ENCODE results near the gene FFAR4. TPM values are rescaled to one million over a fixed set of nuclear protein-coding genes. Genes with fewer than 3 reads are reported as not detected.

The FFAR4 gene
- polyA plus RNA-seq, 3 donors = 0.97 to 1.2 (median 1.1) TPM

DNA sequence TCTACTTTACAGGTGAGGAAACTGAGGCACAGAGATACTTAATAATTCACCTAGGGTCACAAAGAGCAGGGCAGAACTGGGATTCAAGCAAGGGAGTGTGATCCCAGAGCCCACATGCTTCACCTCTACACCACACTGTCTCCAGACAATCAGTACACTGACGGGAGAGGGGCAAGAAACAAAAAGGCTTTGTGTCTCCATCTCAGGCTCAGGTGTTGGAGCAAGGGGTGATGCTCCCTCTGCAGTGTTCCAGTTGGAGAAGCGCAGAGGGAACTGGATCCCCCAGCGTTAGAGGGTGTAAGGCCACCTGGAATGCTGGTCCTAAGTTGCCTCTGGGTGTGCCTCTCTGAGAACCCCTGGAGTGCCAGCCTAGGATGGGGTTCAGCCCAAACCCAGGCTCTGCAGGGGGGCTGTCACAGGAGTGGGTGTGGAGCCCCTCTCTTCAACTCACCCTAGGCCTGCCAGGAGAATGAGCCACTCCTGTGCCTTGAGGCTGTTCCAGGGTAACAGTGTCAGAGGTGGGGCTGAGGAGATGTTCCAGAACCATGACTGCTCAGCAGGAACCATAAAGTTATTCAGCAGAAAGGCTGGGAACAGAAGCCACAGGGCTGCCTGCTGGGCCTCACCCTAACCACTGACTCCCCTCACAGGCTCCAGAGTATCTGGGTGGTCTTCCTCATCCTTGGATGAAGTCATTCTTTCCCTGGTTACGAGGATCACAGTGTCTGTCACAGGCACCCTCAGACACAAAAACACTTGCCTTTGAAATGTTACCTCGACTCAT, 29.1 kb downstream of the FFAR4 start:
- Histone ChIP-seq H4K20me1 (ENCODE audit: insufficient read depth, low read length) (no peaks in the 10 kb centered on the region), H3K9me3 (replicated peaks in 1 of 2; ENCODE audit: control insufficient read depth in 1 of 2, insufficient read depth in 1 of 2, low read length in 2 of 2) (no peaks in the 10 kb centered on the region), H3K9ac (ENCODE audit: insufficient read depth, low read length, poor library complexity, severe bottlenecking) (no peak overlapping the region), H3K79me2 (ENCODE audit: insufficient read depth, low read length) (no peaks in the 10 kb centered on the region), H3K4me2 (replicated peaks; ENCODE audit: extremely low read depth, low read length, poor library complexity, severe bottlenecking) (no peak overlapping the region), H3K27me3 (ENCODE audit: control insufficient read depth in 2 of 2, insufficient read depth in 2 of 2, low read length in 2 of 2) (peaks cover 4 to 14% of the 10 kb centered on the region in 2 donors), H3K27ac (ENCODE audit: low read depth in 1 of 2, low read length in 2 of 2) (no peak overlapping the region), H3K4me3 (replicated peaks in 1 of 3; ENCODE audit: low read depth in 2 of 3, low read length in 3 of 3) (no peak overlapping the region), H3K4me1 (ENCODE audit: control insufficient read depth in 1 of 2, insufficient read depth in 2 of 2, low read length in 2 of 2) (peaks cover 3 to 13% of the 10 kb centered on the region in 2 donors), H2AFZ (ENCODE audit: insufficient read depth, low read depth, low read length, poor library complexity, severe bottlenecking) (no peak overlapping the region), H3K36me3 (replicated peaks in 1 of 2; ENCODE audit: control insufficient read depth in 1 of 2, insufficient read depth in 2 of 2, low read length in 2 of 2) (no peaks in the 10 kb centered on the region)
- peaks cover 0 to 2% of the 10 kb centered on the region in 2 donors for H3K36me3 Mint-ChIP-seq
- no peak overlapping the region for H3K4me3 Mint-ChIP-seq
- WGBS (ENCODE audit: insufficient coverage) = 64% methylated on average over 3 of the region's 5 CpGs
- peaks cover 15 to 17% (median 15%) of the 10 kb centered on the region in 3 donors for H3K27me3 Mint-ChIP-seq (ENCODE audit: low read depth in 3 of 3)
- H3K9me3 Mint-ChIP-seq = peaks cover 0 to 5% (median 0%) of the 10 kb centered on the region in 7 donors
- H3K4me1 Mint-ChIP-seq = peaks cover 9% of the 10 kb centered on the region
- intact Hi-C loops (cut with micrococcal nuclease) = no loop called here
- TF ChIP-seq, protein P1, sequence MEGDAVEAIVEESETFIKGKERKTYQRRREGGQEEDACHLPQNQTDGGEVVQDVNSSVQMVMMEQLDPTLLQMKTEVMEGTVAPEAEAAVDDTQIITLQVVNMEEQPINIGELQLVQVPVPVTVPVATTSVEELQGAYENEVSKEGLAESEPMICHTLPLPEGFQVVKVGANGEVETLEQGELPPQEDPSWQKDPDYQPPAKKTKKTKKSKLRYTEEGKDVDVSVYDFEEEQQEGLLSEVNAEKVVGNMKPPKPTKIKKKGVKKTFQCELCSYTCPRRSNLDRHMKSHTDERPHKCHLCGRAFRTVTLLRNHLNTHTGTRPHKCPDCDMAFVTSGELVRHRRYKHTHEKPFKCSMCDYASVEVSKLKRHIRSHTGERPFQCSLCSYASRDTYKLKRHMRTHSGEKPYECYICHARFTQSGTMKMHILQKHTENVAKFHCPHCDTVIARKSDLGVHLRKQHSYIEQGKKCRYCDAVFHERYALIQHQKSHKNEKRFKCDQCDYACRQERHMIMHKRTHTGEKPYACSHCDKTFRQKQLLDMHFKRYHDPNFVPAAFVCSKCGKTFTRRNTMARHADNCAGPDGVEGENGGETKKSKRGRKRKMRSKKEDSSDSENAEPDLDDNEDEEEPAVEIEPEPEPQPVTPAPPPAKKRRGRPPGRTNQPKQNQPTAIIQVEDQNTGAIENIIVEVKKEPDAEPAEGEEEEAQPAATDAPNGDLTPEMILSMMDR (IDR thresholded peaks at IDR 0.05) = no peak
- no peak for DNase-seq
- no peak overlapping the region for H3K27ac Mint-ChIP-seq

DNA sequence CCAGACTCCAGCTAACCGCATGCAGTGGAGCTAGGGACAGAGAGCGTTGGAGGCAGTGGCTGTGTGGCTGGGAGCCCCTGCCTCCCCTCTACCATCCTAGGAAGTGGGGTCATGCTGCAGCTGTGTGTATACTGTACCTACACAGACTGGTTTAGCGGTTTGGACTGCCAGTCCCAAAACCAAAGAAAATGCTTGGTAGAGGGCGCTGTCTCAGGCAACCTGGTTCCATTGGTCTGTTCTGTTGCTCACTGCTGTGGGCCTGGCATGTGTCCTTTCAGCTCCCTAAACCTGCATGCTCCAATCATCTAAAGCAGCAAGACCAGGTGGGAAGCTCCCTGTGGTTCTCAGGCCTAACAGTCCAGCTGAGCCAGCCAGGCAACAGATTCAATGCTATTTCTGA, 30.1 kb downstream of the FFAR4 start:
- Histone ChIP-seq H3K4me1 (ENCODE audit: control insufficient read depth in 1 of 2, insufficient read depth in 2 of 2, low read length in 2 of 2) (peaks cover 7 to 17% of the 10 kb centered on the region in 2 donors), H3K9me3 (replicated peaks in 1 of 2; ENCODE audit: control insufficient read depth in 1 of 2, insufficient read depth in 1 of 2, low read length in 2 of 2) (no peaks in the 10 kb centered on the region), H3K27me3 (ENCODE audit: control insufficient read depth in 2 of 2, insufficient read depth in 2 of 2, low read length in 2 of 2) (peaks cover 7 to 20% of the 10 kb centered on the region in 2 donors), H3K36me3 (replicated peaks in 1 of 2; ENCODE audit: control insufficient read depth in 1 of 2, insufficient read depth in 2 of 2, low read length in 2 of 2) (no peaks in the 10 kb centered on the region), H3K9ac (ENCODE audit: insufficient read depth, low read length, poor library complexity, severe bottlenecking) (no peak overlapping the region), H2AFZ (ENCODE audit: insufficient read depth, low read depth, low read length, poor library complexity, severe bottlenecking) (no peak overlapping the region), H3K27ac (ENCODE audit: low read depth in 1 of 2, low read length in 2 of 2) (no peak overlapping the region), H3K4me2 (replicated peaks; ENCODE audit: extremely low read depth, low read length, poor library complexity, severe bottlenecking) (no peak overlapping the region), H4K20me1 (ENCODE audit: insufficient read depth, low read length) (no peaks in the 10 kb centered on the region), H3K79me2 (ENCODE audit: insufficient read depth, low read length) (no peaks in the 10 kb centered on the region), H3K4me3 (replicated peaks in 1 of 3; ENCODE audit: low read depth in 2 of 3, low read length in 3 of 3) (no peak overlapping the region)
- TF ChIP-seq, protein P1 (IDR thresholded peaks at IDR 0.05) = no peak
- H3K4me1 Mint-ChIP-seq = peaks cover 8% of the 10 kb centered on the region
- H3K9me3 Mint-ChIP-seq = peaks cover 0 to 6% (median 0%) of the 10 kb centered on the region in 7 donors
- H3K27me3 Mint-ChIP-seq (ENCODE audit: low read depth in 3 of 3) = peaks cover 21 to 24% (median 23%) of the 10 kb centered on the region in 3 donors
- H3K36me3 Mint-ChIP-seq = peaks cover 0 to 2% of the 10 kb centered on the region in 2 donors
- no peak overlapping the region for H3K27ac Mint-ChIP-seq
- WGBS (ENCODE audit: insufficient coverage) = 100% methylated on average over 2 of the region's 4 CpGs
- H3K4me3 Mint-ChIP-seq = no peak overlapping the region
- DNase-seq = no peak
- intact Hi-C loops (cut with micrococcal nuclease) = no loop called here

Data from CD14-positive monocyte (primary cell).